ENCODE data around the gene CEBPZ.
"Not testable (repeated sequence)": the region's sequence is repeated elsewhere in the genome, so short reads cannot be mapped to it uniquely, and the experiment has no call there.

Gene CEBPZ, protein sequence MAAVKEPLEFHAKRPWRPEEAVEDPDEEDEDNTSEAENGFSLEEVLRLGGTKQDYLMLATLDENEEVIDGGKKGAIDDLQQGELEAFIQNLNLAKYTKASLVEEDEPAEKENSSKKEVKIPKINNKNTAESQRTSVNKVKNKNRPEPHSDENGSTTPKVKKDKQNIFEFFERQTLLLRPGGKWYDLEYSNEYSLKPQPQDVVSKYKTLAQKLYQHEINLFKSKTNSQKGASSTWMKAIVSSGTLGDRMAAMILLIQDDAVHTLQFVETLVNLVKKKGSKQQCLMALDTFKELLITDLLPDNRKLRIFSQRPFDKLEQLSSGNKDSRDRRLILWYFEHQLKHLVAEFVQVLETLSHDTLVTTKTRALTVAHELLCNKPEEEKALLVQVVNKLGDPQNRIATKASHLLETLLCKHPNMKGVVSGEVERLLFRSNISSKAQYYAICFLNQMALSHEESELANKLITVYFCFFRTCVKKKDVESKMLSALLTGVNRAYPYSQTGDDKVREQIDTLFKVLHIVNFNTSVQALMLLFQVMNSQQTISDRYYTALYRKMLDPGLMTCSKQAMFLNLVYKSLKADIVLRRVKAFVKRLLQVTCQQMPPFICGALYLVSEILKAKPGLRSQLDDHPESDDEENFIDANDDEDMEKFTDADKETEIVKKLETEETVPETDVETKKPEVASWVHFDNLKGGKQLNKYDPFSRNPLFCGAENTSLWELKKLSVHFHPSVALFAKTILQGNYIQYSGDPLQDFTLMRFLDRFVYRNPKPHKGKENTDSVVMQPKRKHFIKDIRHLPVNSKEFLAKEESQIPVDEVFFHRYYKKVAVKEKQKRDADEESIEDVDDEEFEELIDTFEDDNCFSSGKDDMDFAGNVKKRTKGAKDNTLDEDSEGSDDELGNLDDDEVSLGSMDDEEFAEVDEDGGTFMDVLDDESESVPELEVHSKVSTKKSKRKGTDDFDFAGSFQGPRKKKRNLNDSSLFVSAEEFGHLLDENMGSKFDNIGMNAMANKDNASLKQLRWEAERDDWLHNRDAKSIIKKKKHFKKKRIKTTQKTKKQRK

DNA sequence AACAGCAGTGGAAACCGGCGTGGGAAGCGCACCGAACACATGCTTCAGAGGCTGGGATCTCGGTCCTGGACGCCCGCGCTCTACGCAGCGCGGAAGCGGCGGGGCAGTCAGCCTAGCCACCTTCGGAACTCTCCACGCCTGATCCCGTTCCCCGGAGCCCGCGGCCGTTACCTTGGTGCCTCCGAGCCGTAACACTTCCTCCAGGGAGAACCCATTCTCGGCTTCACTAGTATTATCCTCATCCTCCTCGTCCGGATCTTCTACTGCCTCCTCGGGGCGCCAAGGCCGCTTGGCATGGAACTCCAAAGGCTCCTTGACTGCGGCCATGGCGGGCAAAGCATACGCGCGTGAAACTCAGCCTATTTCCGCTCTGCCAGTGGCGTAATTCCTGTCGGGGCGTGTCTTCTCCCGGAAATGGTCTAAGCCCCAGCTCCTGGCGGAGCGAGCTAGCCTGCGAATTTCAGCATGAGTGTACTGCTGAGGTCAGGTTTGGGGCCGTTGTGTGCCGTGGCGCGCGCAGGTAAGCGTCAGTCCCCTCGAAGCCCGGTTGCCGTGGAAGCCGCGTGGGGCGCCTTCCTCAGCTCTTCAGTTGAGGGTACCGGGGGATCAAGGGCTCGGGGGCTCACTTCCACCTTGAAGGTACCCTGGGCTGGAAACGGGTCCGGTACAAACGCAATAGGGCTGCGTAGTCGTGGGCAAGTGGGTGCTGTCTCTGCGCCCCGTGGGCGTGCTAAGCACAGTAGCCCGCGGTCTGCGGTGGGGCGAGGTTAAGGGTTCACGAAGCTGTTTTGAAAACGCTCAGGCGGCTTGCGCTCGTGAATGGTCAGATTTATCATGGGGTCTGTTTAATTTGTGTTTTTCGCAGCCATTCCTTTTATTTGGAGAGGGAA lies at the start of gene CEBPZ, which contains the start of gene NDUFAF7:
TSS of gene CEBPZ (minus strand) at position 356 of the 890 bp plus-strand sequence. CDS start at position 327, 29 bp downstream.
TSS of gene NDUFAF7 (plus strand) at position 418 of the 890 bp plus-strand sequence. CDS start at position 466, 48 bp downstream.
- DNase-seq (ENCODE audit: low spot score) = peak; percentile 84

DNA sequence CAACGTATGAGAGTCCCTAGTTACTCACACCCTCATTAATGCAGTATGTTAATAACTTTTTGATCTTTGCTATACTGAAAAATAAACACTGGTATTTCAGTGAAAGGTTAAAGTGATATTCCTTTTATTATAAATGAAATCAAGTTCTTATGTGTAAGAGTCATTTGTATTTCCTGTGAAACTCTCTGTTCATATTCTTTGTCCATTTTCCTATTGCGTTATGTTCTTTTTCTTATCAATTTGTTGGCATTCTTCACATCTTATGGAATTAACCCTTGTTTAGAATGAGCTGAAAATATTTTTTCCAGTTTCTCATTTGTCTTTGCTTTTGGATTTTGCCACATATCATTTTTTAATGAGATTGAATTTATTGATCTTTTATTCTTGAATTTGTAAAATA lies 44.9 kb upstream of the CEBPZ start:
- no peak for DNase-seq (ENCODE audit: low spot score)

DNA sequence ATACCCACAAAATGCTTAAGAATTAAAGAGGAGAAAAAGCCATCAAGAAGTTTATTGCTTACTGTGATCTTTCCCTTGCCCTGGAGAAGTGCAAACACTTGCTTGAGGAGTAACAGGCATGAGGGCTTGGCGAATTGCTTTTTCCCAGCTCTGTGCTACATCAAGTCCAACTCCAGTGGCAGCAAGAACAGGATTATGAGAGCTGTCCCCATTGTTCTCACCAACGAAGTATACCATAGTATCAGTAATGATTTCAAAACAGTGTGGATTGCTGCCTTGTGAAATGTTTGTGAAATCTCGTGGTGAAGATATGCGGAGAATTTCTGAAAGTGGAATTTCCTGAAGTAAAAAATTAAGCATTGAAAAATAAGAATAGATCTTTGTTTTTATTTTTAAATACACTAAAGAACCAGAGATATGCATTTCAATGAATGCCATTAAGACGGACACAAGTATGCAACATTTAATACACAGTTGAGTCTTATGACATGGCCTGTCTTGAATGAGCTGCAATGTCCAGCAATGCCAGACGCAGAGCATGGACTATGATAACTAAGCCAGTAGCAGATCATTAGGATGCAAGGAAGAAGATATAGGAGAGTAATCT lies 43.1 kb upstream of the CEBPZ start:
- DNase-seq (ENCODE audit: low spot score) = no peak

DNA sequence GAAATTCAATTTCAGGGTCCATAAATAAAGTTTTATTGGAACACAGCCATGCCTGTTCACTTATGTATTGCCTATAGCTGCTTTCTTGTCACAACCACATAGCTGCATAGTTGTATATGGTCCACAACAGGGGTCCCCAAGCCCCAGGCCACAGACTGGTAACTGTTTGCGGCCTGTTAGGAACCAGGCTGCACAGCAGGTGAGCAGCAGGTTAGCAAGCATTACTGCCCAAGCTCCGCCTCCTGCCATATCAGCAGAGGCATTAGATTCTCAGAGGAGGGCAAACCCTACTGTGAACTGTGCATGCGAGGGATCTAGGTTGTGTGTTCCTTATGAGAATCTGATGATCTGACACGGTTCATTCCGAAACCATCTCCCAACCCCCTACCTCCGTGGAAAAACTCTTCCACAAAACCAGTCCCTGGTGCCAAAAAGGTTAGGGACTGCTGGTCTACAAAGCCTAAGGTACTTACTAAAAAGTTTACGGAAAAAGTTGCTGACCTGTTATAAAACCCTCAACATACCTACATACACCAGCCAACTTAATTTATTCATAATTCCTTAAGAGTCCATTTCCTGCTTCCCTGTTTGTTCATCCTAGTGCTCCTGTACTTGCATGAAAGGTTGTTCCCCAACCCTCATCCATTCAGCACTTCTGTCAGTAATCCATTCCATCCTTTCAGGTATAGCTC lies 40.1 kb upstream of the CEBPZ start:
- DNase-seq (ENCODE audit: low spot score) = no peak

DNA sequence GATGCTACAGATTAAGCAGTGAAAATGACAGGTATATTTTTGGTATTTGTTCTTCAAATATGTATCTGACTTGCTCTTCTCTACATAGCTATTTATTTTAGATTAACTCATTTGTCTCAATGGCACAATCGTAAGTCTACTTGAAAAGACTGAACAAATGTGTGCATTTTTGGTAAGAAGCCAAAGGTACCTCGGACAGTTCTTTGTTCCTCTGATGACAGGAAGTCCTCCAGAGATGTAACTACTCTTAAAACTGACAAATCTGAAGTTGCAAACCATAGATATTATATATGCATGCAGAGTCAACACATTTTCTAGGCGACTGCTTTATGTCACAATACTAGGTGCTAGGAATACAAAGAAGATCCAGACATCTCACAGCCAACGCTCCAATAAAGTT lies 36.7 kb upstream of the CEBPZ start:
- no peak for DNase-seq (ENCODE audit: low spot score)

DNA sequence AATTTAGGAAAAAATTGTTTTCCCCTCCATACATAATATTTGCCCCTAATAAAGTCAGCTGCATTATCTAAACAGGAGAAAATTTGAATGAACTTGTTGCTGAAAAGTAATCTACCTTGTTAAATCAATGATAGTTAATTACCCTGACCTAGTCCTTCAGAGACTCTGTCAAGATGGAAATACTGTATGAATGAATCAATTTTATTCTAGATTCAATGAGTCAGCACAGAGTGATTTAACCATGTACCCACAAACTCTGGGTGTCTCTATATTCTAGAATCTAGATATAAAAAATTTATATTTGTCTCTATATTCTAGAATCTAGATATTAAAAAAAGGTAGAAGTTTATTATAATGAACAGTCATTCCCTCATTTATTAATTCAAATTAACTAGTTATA lies 36.3 kb upstream of the CEBPZ start:
- DNase-seq (ENCODE audit: low spot score) = no peak

DNA sequence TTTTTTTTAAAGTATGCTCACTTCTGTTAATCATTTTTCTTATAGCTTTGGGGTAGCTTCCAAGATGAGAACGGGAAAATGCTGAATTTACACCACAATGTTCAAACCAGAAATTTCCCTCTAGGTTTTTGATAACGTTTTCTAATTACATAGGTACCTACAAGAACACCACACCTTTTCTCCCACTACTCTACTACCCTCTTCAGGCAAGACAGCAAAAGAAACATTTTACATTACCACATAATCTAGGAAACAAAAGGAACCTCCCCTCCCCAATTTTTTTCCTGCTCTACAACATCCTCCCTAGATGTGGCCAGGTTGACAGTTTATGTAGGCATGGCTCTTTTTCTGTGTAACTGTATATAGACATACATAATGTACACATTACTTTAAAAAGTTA lies 32.4 kb upstream of the CEBPZ start:
- no peak for DNase-seq (ENCODE audit: low spot score)

DNA sequence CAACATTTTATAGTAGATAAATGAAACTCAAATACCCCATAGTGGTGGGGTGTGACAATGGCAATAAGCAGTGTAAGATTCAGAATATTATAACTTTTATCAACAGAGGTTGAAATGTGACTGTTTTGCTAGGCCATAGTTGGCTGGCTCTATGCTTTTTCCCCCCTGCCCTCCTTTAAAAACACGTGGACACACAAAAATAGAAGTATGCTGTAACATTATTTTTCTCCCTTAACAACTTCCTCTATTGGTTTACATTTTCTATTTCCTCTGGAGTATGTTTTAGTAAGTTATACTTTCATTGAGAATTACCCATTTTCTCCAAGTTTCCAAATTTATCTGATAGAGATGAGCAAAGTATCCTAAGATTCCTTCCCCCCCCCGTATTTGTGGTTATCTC lies 31.1 kb upstream of the CEBPZ start:
- no peak for DNase-seq (ENCODE audit: low spot score)

DNA sequence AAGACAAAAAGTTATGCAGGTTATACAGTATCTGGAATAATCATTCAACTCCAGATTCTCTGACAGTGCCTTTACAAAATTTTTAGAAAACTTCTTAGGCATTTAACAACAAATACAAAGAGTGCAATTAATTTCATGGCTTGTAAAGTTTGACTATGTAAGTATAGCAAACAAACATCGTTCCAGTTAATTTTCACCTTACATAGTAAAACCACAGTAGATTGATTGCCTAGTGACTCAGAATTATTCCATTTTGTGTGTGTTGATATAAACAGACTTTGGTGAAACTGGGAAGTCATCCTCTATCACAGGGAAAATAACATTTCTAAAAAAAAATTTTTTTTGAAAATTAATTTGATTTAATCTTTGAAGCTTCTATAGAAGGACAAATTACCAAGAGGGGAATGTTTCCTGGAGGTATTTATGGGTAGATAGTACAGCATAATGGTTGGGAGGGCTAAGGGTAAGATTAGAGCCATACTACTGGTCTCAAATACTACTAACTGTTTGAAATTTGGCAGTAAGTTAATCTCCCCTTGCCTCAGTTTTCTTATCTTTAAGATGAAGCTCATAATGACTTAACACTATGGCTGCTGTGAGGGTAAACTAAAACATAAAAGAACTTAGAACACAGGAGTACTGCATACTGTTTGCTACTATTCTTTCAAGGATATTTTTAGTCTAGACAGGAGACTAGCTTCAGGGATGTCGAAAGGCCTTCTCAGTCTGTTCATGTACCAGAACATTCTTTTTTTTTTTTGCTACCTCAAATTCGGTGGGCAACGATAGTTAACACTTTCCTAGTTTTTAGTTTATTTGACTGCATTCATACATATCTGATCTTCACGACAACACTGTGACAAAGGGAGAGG lies 19.7 kb upstream of the CEBPZ start:
- DNase-seq (ENCODE audit: low spot score) = no peak

DNA sequence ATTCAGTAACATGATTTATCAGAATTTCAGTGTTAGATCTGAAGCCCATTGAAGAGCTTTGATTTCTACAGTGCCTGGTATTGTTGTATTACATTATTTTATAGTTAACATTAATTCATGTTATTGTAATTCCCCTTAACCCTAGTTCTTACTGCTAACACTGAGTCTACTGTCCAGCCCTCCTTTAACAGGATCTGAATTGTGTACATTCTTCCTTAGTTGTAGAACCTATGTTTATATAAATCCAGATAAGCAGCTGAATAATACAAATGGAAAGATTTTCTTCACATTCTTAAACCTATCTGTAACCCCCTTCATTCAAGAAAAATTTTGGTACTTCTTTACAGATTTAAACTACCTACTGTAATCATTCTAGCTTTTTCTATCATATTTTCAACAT lies 14.8 kb upstream of the CEBPZ start:
- no peak for DNase-seq (ENCODE audit: low spot score)

DNA sequence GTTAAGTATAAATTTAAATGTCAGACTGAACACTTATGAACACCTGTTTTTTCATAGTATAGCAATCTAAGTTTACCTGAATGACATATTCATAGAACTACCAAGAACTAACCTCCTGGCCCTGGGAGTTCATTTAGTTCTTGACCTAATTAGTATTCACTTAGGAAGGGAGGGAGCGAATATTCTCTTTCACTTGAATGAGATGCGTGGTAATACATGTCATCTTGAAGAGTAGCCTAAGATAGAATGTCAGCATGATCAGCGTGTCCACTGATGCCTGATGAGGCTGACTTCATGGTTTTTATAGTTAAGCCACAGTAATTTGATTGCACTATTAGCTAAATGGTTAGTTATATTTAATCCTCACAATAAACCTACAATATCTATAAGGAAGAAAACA lies 13.4 kb upstream of the CEBPZ start:
- no peak for DNase-seq (ENCODE audit: low spot score)

DNA sequence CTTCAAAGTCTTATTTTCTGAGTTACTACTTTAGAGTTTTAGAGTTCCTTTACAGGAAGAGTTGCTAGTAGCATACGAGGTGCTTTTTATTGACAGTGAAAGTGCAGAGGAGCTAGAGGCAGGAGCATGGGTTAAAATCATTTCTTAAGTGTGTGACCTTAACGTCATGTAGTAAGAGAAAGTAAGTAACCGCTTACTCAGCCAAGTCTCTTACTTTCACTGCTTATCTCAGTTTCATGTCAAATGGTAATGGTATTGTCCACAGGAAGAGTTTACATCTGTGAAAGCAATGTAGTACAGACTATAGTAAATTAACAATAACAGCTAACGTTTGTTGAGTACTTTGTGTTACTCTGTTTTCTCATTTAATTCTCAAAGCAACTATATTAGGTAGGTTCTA lies 12.6 kb upstream of the CEBPZ start:
- no peak for DNase-seq (ENCODE audit: low spot score)

DNA sequence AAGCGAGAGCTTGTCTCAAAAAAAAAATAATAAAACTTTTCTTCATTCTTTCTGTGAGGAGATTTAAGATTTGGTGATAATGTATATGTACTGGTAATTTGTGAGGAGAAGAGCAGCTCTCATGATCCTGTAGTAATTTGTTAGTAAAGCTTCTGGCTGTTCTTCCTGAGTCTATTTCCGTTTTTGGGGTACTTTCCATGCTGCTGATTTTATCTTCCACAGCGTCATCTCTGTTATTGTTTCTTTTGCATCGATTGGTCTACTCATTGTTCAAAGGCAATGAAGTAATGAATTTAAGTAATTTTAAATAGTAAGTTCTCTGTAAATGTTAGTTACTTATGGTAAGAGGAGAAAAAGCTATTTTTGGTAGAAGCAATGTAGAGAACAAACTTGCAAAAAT lies 12.0 kb upstream of the CEBPZ start:
- no peak for DNase-seq (ENCODE audit: low spot score)

DNA sequence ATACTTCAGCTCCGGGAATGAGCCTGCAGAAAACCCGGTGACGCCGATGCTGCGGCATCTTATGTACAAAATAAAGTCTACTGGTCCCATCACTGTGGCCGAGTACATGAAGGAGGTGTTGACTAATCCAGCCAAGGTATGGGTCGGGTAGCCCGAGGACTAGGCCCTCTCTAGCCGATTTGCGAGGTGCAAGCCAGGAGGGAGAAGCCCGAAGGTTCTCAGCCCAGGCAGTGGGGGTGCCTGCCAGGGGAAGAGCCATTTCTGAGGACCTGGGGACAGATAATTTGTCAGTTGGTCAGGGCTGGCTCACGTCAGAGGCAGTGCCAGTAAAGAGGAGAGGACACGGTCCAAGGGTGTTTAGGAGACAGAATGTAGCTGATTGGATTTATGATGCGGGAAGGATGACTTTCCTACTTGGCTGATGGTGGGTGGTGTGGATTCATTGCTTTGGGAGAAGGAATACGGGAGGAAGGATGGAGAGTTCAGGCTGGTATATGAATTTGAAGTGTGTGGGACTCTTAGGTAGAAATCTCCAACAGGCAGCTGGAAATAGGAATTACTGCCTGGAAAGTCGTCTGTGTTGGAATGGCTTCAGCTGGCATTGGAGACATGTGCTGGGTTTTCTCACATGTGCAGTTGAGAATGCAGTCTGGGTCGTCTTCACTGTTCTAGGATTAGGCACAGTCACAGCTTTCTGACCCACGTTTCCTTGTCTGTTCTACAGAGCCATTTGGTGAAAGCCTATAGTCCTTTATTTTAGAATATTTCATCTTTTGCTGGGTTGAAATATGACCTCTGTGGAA lies 936 bp upstream of the CEBPZ start:
- DNase-seq (ENCODE audit: low spot score) = peak; percentile 25

DNA sequence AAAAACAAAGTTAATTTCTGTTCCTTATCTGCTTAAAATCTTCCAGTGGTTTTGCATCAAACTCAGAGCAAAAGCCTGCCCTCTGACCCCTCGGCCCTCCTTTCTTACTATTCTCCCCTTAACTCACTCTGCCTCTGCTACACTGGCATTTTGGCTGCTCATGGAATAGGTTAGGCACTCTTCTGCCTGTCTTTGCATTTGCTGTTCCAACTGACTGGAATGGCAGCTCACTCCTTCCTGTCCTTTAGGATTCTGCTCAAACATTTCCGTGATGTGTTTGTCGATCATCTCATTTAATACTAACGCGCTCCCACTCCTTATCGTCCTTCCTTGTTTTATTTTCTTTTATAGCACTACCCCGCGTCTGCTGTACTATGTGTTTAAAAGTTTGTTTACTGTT lies 815 bp downstream of the CEBPZ start:
- DNase-seq (ENCODE audit: low spot score) = peak; percentile 20

DNA sequence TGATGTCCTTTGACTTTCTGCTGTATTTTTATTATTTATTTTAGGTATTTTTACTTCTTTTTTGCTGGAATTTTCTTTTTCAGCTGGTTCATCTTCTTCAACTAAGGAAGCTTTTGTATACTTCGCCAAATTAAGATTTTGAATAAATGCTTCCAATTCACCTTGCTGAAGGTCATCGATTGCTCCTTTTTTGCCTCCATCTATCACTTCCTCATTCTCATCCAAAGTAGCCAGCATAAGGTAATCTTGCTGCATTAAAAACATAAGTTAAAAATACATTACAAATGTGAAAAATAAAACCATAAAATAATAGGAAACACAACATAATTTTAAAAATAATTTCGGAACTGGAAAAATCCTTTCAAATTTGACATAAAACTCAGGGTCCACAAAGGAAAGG lies 2.6 kb downstream of the CEBPZ start:
- no peak for DNase-seq (ENCODE audit: low spot score)

DNA sequence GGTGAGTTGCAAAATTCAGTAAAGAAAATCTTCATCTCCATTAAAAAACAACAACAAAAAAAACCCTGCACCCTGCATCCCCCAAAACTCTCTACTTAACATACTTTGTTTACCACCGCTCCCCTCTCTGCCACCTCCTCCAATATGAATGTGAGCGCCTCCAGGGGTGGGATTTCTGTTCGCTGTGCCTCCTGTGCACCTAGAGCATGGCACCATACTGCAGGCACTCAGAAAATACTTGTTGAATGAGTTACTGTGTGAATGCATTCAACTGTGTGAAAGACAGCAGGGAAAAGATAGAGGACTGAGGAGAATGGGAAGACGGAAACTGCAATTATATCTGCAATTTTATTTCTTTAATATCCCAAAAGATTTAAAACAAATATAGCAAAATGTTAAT lies 4.5 kb downstream of the CEBPZ start:
- no peak for DNase-seq (ENCODE audit: low spot score)

DNA sequence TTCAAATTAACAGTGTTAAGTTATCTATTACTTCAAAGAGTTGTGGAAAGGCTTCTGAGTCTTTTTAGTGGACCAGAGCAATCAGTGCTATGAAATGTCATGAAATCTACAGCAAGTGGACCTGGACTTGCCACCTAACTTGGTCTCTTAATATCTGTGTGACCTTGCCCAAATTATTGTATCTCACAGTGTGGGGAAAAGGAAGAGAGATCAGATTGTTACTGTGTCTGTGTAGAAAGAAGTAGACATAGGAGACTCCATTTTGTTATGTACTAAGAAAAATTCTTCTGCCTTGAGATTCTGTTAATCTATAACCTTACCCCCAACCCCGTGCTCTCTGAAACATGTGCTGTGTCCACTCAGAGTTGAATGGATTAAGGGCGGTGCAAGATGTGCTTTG lies 6.3 kb downstream of the CEBPZ start:
- DNase-seq (ENCODE audit: low spot score) = not testable (repeated sequence)

DNA sequence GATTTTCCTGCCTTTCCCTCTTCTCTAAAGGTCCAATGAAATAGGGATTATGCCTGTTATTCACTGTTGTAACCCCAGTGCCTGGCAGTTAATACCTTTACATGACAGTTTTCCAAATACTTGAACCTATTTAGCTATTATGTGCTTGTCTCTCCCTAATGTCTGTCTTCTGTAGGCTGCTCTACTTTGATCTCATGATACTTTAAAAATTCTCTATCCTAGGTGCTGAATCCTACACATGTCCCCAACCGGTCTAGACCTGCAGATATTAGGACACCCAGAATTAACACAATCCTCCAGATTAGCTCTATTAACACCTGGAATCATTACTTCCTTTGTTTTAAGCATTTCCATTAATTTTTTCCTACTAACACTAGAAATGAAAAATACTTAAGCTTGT lies 7.3 kb downstream of the CEBPZ start:
- no peak for DNase-seq (ENCODE audit: low spot score)

All from hematopoietic multipotent progenitor cell treated with erythropoietin and hydrocortisone succinate and interleukin-3 and kit ligand, for 17 days (in vitro differentiated cells).